ENCODE results near the gene MTHFD2L.

- TF ChIP-seq EZH2 (IDR thresholded peaks at IDR 0.05; ENCODE audit: low read depth) (no peak), CTCF (conservative IDR thresholded peaks at IDR 0.05) (no peak)
Measured at GRCh38 chr4:74339501-74339900, 181.6 kb downstream of the MTHFD2L start.
